Neural cell (in vitro differentiated cells): ENCODE results near the gene ESCO1. TPM values are rescaled to one million over a fixed set of nuclear protein-coding genes. Genes with fewer than 3 reads are reported as not detected.
"Not testable (repeated sequence)": the region's sequence is repeated elsewhere in the genome, so short reads cannot be mapped to it uniquely, and the experiment has no call there.

Experiments
- H2AFZ ChIP-seq: fragments of 200-600, 300-800 bp; sonication (generic), shearing (Covaris generic); 2 replicates; pipeline ENCODE4 v1.6.0; 2014; ENCODE audit warnings: low read depth, mild to moderate bottlenecking, antibody characterized with exemption, low read length, moderate library complexity
- H3F3A ChIP-seq: fragments of 200-600 bp; shearing (Covaris generic); 2 replicates; pipeline ENCODE4 v1.6.1; 2016; ENCODE audit warnings: mild to moderate bottlenecking, moderate library complexity, mixed read lengths, antibody characterized with exemption, low read length; ENCODE audit not compliant: insufficient read depth, poor library complexity, severe bottlenecking
- H3K27ac ChIP-seq: fragments of 200-600, 300-800 bp; sonication (generic), shearing (Covaris generic); 2 replicates; pipeline ENCODE4 v1.5.1; 2014; ENCODE audit warnings: mild to moderate bottlenecking, low read length, moderate library complexity
- H3K27me3 ChIP-seq: fragments of 300-800, 200-600 bp; sonication (generic), shearing (Covaris generic); 2 replicates; pipeline ENCODE4 v1.6.0; 2014; ENCODE audit warnings: mild to moderate bottlenecking, low read depth, low read length, moderate library complexity; ENCODE audit not compliant: insufficient read depth
- H3K36me3 ChIP-seq: fragments of 300-800, 200-600 bp; sonication (generic), shearing (Covaris generic); 2 replicates; pipeline ENCODE4 v1.5.1; 2014; ENCODE audit warnings: mild to moderate bottlenecking, antibody characterized with exemption, low read length, moderate library complexity; ENCODE audit not compliant: insufficient read depth
- H3K4me2 ChIP-seq: fragments of 300-800, 200-600 bp; sonication (generic), shearing (Covaris generic); 2 replicates; pipeline ENCODE4 v1.6.0; 2014; ENCODE audit warnings: mild to moderate bottlenecking, low read length
- H3K4me3 ChIP-seq: fragments of 300-800, 200-600 bp; sonication (generic), shearing (Covaris generic); 2 replicates; pipeline ENCODE4 v1.5.1; 2014; ENCODE audit warnings: mild to moderate bottlenecking, low read length, moderate library complexity
- H3K79me2 ChIP-seq: fragments of 200-600 bp; shearing (Covaris generic); replicated peaks from 2 replicates; pipeline ENCODE4 v1.6.0; 2014; ENCODE audit warnings: mild to moderate bottlenecking, low read length, moderate library complexity; ENCODE audit not compliant: insufficient read depth
- H3K9ac ChIP-seq: fragments of 300-800, 200-600 bp; sonication (generic), shearing (Covaris generic); 2 replicates; pipeline ENCODE4 v1.6.1; 2016; ENCODE audit warnings: mild to moderate bottlenecking, low read length, mixed read lengths
- H3K9me2 ChIP-seq: fragments of 200-600 bp; shearing (Covaris generic); 2 replicates; pipeline ENCODE4 v1.6.1; 2016; ENCODE audit warnings: mild to moderate bottlenecking, low read length, mixed read lengths; ENCODE audit not compliant: insufficient read depth
- H3K9me3 ChIP-seq: fragments of 200-600, 300-800 bp; sonication (generic), shearing (Covaris generic); 2 replicates; pipeline ENCODE4 v1.6.1; 2016; ENCODE audit warnings: mild to moderate bottlenecking, mixed run types, low read length, moderate library complexity, mixed read lengths
- H4K20me1 ChIP-seq: fragments of 200-600 bp; shearing (Covaris generic); 2 replicates; pipeline ENCODE4 v1.6.1; 2016; ENCODE audit warnings: mild to moderate bottlenecking, mixed run types; ENCODE audit not compliant: insufficient read depth
- EP300 ChIP-seq: fragments of 450-650 bp; conservative IDR thresholded peaks from 2 replicates; pipeline ENCODE4 v1.6.1; 2014; ENCODE audit warnings: antibody characterized with exemption, mild to moderate bottlenecking, moderate library complexity; ENCODE audit not compliant: poor library complexity, severe bottlenecking
- EZH2 ChIP-seq: fragments of 200-600, 300-800 bp; shearing (Covaris generic), sonication (generic); IDR thresholded peaks from 2 replicates; pipeline ENCODE4 v1.6.1; 2014; ENCODE audit warnings: antibody characterized with exemption, low read length, borderline replicate concordance, mild to moderate bottlenecking; ENCODE audit not compliant: insufficient read depth, poor library complexity, severe bottlenecking
- MXI1 ChIP-seq: fragments of 450-650 bp; conservative IDR thresholded peaks from 2 replicates; pipeline ENCODE4 v1.6.1; 2014; ENCODE audit warnings: antibody characterized with exemption, mild to moderate bottlenecking; ENCODE audit not compliant: poor library complexity, severe bottlenecking
- POLR2AphosphoS5 ChIP-seq: IDR thresholded peaks from 2 replicates; pipeline ENCODE4 v1.6.1; 2012
- RAD21 ChIP-seq: fragments of 450-650 bp; conservative IDR thresholded peaks from 2 replicates; pipeline ENCODE4 v1.6.1; 2014; ENCODE audit warnings: antibody characterized with exemption, mild to moderate bottlenecking, moderate library complexity
- REST ChIP-seq: IDR thresholded peaks from 2 replicates; pipeline ENCODE4 v1.6.1; 2012; ENCODE audit warnings: borderline replicate concordance
- SMC3 ChIP-seq: fragments of 450-650 bp; conservative IDR thresholded peaks from 2 replicates; pipeline ENCODE4 v1.6.1; 2014; ENCODE audit warnings: antibody characterized with exemption, mild to moderate bottlenecking, moderate library complexity; ENCODE audit not compliant: poor library complexity
- TAF1 ChIP-seq: IDR thresholded peaks from 2 replicates; pipeline ENCODE4 v1.6.1; 2012; ENCODE audit warnings: low read depth
- polyA plus RNA-seq: library from polyadenylated mRNA; depleted of rRNA; stranded (reverse); fragments of >200 nt; gene quantifications from 2 replicates; pipeline ENCODE4 v1.2.3, GENCODE V29; 2014
- TF ChIP-seq, protein P1 (sequence below): fragments of 450-650 bp; IDR thresholded peaks from 2 replicates; pipeline ENCODE4 v1.5.1; 2014; ENCODE audit warnings: antibody characterized with exemption, mild to moderate bottlenecking, moderate library complexity; ENCODE audit not compliant: poor library complexity, severe bottlenecking

Gene ESCO1
- polyA plus RNA-seq, 1 donor from 2014 or later: 26.4 TPM

DNA sequence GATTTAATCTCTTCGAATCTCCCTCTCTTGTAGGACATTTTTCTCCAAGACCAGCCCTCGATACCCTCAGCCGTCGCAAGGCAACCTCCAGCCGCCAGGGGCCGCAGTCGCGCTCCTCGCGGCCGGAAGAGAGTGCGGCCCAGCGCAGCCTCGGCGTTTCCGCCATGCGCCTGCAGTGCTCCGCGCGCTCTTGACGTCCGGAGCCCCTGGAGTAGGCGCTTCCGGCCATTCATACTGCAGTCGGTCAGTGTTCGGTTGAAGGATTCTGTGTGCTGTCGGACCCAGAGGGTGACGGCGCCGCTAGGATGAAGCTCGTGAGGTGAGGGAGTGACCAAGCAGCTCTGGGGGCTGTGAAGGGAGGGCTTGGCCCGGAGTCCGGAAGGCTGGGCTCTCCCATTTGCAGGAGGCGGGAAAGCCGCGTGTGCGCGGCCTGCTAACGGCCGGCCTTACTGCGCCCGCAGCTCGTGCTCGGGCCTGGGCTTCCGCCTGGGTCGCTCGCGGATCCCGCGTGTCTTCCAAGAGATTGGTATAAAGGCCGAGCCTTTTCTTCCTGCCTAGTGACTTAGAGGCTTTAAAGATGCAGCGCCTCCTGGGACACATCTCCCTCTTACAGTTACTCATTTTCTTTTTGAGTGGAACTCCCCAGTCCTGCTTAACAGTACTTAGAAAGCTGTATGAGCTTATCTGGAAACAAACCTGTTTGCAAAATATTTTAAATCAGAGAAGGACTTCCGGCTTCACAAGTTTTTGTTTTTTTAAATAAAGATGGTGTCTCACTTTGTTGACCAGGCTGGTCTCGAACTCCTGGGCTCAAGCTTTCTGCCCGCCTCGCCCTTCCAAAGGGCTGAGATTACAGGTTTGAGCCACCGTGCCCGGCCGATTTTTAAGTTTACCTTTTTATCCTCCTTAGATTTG, 11.9 kb upstream of the ESCO1 start, which contains the start of gene SNRPD1:
TSS of gene SNRPD1 (plus strand) at position 190 of the 915 bp plus-strand sequence. CDS start at position 306, 116 bp downstream.
- no peaks in the 10 kb centered on the region for H3K27me3 ChIP-seq
- H3K9ac ChIP-seq: peak within 1 kb of the TSS; percentile 92
- H4K20me1 ChIP-seq: no peaks in the 10 kb centered on the region
- H3K79me2 ChIP-seq: peaks cover 44% of the 10 kb centered on the region
- no peaks in the 10 kb centered on the region for H3K9me3 ChIP-seq
- H3K4me3 ChIP-seq: peak within 1 kb of the TSS; percentile 95
- H3K36me3 ChIP-seq: no peaks in the 10 kb centered on the region
- no peaks in the 10 kb centered on the region for H3K9me2 ChIP-seq
- peak within 1 kb of the TSS; percentile 88 for H3K27ac ChIP-seq
- H3K4me2 ChIP-seq: peak within 1 kb of the TSS; percentile 96
- H3F3A ChIP-seq: no peaks in the 10 kb centered on the region
- peak; percentile 82 for TF ChIP-seq REST
- peak; percentile 62 for TF ChIP-seq SMC3
- TF ChIP-seq EZH2: no peak
- peak; percentile 54 for TF ChIP-seq EP300
- TF ChIP-seq, protein P1, sequence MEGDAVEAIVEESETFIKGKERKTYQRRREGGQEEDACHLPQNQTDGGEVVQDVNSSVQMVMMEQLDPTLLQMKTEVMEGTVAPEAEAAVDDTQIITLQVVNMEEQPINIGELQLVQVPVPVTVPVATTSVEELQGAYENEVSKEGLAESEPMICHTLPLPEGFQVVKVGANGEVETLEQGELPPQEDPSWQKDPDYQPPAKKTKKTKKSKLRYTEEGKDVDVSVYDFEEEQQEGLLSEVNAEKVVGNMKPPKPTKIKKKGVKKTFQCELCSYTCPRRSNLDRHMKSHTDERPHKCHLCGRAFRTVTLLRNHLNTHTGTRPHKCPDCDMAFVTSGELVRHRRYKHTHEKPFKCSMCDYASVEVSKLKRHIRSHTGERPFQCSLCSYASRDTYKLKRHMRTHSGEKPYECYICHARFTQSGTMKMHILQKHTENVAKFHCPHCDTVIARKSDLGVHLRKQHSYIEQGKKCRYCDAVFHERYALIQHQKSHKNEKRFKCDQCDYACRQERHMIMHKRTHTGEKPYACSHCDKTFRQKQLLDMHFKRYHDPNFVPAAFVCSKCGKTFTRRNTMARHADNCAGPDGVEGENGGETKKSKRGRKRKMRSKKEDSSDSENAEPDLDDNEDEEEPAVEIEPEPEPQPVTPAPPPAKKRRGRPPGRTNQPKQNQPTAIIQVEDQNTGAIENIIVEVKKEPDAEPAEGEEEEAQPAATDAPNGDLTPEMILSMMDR: peak; percentile 98
- peak; percentile 53 for TF ChIP-seq RAD21
- TF ChIP-seq POLR2AphosphoS5: peak; percentile 91
- TF ChIP-seq TAF1: peak; percentile 77
- peak; percentile 99 for TF ChIP-seq MXI1
- H2AFZ ChIP-seq: peak within 1 kb of the TSS; percentile 93

- not testable (repeated sequence) for H3F3A ChIP-seq, H3K4me2 ChIP-seq, H3K9me2 ChIP-seq, H3K9me3 ChIP-seq, H3K27me3 ChIP-seq, H4K20me1 ChIP-seq, H3K9ac ChIP-seq, H3K36me3 ChIP-seq
- Histone ChIP-seq H3K79me2 (peaks cover 36% of the 10 kb centered on the region), H3K27ac (peak overlapping the region; percentile 88), H2AFZ (peak overlapping the region; percentile 93), H3K4me3 (peak overlapping the region; percentile 95)
These were observed 11.1 kb upstream of the ESCO1 start for GRCh38 chr18:21611401-21612124.
